GM18508 (cell line): Measurements from ENCODE around the gene PLA2G5.

ENCODE experiments used
- ATAC-seq: cut with Tn5 transposase; IDR thresholded peaks from one replicate; pipeline ENCODE4 v1.9.1; 2021; ENCODE audit warnings: moderate number of reproducible peaks; ENCODE audit not compliant: insufficient read depth, unreplicated experiment

PLA2G5 gene

DNA sequence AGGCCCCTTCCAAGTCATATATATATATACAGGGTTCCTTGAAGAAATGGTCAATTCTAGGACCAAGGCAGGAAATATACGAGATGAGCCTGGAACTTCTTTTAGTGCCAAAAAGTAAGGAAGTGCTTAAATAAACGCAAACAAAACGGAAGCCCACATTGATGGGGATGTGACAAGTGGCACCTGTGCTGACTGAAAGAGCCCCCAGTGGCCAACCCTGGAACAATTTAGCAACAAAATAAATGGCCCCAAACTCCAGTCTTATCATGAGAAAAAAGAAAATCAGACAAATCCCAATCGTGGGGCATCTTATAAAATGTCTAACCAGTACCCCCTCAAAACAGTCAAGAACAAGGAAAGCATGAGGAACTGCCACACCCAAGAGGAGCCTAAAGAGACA is 17.7 kb downstream of the PLA2G5 start:
- no peak for ATAC-seq

DNA sequence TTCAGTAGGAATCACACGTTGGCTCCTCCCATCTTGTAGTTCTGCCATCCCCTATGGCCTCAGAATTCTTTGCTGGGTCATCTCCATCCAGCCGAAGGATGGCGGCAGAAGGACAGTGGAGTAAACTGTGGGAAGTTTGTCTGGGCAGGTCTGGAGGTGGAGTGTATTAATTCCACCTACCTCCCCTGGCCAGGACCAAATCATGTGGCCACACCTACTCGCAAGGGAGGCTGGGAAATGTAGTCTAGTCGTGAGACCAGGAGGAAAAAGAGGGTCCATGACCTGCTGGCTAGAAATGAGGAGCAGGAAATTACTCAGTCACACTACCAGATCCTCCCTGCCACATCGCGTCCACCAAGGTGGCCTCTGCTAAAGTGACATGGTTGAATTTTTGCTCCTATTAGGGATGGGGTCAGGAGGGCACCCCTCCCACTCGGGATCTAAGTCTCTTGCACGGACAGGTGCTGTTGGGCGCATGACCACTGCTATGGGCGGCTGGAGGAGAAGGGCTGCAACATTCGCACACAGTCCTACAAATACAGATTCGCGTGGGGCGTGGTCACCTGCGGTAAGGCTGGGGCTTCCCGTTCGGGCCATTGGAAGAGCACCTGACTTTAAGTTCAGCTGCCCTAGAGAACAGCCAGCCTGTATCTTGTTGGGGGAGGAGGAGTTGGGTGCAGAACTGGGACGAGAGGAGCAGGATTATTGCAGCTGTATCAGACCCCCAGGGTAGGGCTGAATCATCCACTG is 19.5 kb downstream of the PLA2G5 start:
- no peak for ATAC-seq

GRCh38 chr1:20090119-20090518 is 20.1 kb downstream of the PLA2G5 start:
- no peak for ATAC-seq

DNA sequence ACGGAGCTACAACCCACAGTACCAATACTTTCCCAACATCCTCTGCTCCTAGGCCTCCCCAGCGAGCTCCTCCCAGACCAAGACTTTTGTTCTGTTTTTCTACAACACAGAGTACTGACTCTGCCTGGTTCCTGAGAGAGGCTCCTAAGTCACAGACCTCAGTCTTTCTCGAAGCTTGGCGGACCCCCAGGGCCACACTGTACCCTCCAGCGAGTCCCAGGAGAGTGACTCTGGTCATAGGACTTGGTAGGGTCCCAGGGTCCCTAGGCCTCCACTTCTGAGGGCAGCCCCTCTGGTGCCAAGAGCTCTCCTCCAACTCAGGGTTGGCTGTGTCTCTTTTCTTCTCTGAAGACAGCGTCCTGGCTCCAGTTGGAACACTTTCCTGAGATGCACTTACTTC is 20.6 kb downstream of the PLA2G5 start:
- ATAC-seq: no peak

GRCh38 chr1:20093303-20093702 is 23.3 kb downstream of the PLA2G5 start:
- no peak for ATAC-seq

DNA sequence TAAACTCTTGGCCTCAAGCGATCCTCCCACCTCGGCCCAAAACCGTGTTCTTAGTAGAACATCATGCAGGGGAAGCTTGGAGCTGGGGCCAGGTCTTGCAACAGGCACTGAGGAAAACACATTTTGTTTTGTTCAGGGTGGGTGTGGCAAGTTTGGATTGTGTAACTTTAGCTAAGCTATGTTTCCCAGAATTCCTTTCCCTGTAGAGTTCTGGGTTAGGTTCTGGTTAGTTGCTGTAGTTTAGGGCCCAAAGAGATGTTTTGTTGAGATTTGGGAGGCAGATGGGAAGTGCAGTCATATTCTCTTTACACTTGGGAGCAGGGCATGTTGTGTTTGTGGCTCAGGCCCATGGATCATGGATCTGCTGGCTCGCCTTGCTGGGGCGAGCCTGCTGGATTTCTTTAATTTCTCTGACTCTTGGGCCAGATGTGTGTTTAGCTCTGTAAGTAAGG is 24.0 kb downstream of the PLA2G5 start:
- no peak for ATAC-seq

DNA sequence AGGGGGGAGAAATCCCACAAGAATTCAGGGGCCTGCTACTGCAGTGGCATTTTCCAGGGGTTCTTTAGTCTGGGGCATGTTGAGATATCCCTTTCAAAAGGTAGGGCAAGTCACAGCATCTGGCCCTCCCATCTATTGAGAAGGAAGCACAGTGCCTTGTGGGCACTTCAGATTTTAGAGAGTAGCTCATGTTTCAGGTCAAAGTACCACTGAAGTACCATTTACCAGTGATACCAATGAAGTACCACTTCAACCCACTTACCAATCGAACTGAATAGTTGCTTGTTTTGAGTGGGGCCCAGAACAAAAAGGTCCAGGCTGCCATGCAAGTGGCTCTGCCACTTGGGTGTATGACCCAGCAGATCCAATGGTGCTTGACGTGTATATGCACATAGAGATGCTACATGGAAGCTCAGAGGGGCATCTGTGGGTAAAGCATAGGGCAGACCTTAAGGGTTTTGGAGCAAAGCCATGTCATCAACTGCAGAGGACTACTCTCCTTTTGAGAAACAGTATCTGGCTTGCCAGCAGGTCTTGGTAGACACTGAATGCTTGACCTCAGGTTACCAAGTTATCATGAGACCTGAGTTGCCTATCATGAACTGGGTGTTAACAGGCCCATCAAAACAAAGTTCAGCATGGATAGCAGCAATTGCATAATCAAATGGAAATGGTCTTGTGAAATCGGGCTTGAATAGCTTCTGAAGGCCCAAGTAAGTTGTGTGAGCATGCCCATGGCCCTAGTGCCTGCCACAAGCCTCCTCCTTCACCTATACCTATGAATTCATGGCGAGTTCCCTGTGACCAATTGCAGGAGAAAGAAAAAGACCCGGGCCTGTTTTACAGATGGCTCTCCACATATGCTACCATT is 25.8 kb downstream of the PLA2G5 start:
- no peak for ATAC-seq

DNA sequence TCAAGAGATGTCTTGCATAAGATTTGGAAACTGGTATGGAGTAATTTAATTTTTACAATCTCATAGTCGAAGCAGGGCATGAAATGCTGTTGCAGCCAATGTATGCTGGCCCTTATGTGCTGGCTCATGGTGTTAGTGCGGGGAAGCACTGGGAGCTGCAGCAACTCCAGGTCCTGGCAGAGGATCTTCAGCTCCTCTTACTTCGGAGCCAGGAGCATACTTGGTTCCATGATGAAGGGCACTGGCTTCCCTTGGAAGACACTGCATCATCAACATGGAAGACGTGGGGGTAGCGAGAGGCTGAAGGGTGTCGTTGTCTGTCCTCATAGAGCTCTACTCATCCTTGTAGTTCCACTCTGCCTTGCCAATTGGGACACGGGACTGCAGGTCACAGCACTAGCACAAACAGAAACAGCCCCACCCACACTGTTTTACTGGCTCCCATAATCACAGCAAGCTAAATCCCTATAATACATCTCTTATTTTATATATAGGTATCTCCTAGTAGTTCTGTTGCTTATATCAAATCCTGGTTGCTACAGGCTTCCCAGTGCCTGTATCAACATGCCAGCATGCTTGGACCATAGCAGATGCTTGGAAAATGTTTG is 26.9 kb downstream of the PLA2G5 start:
- no peak for ATAC-seq

GRCh38 chr1:20099533-20099932 is 29.5 kb downstream of the PLA2G5 start:
- ATAC-seq: no peak

GRCh38 chr1:20100632-20101355 is 30.8 kb downstream of the PLA2G5 start:
- ATAC-seq: no peak

DNA sequence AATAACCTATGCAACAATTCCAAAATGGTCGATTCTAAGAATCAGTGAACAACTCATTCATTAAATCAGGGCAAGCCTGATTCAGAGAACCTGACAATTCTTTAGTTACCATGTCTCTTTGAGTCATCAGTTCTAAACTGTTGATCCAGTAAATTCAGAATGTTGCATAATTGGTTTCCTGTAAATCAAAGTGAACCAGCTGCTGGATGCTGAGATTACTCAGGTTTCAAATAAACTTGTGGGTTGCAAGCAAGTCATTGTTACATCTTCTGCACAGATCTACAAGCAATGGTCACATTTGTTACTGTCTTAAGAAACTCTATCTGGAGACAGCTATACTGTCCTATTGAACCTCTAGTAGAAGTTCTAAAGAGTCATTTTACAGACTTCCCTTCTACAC is 32.9 kb downstream of the PLA2G5 start:
- ATAC-seq: no peak

DNA sequence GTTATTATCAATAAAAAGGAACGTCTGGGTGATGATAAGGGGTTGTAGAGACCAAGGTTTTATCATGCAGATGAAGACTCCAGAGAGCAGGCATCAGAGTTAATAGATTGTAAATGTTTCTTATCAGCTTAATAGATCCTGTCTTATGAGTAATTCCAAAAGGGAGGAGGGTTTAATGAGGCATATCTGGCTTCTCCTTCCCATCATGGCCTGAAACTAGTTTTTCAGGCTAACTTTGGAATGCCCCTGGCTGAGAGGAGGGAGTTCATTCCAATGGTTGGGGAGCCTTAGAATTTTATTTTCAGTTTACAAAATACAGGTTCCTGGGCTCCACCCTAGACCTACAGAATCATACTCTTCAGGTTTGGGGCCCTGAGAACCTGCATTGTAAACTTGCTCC is 35.9 kb downstream of the PLA2G5 start:
- no peak for ATAC-seq

DNA sequence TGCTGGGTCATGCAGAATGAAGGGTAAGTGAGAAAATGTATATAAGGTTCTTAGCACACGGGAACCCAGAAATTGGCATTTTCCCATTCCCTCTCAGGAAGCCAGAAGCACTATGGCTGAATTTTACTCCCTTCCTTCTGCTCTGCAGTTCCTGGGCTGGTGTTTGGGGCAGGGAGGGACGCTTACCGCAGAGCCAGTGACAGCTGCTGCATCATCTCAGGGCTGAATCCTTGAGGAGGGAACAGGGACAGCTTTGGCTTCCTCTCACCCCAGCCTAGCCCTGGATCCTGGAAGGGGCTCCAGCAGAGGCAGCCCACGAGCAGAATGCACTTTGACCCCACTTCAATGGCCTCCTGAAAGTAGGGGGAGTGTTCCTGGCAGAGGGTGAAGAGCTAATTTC is 37.4 kb downstream of the PLA2G5 start:
- ATAC-seq: no peak

DNA sequence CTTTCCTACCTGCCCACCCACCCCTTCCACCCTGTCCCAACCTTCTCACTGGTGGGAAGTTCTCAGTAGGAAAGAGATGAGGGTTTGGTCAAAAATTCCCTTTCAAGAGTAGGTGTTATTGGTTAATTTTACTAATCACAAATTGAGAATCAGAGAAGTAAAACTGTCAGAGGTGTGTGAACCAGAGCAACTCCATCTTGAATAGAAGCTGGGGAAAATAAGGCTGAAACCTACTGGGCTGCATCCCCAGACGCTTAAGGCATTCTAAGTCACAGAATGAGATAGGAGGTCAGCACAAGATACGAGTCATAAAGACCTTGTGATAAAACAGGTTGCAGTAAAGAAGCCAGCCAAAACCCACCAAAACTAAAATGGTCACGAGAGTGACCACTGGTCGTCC is 37.8 kb downstream of the PLA2G5 start:
- no peak for ATAC-seq

DNA sequence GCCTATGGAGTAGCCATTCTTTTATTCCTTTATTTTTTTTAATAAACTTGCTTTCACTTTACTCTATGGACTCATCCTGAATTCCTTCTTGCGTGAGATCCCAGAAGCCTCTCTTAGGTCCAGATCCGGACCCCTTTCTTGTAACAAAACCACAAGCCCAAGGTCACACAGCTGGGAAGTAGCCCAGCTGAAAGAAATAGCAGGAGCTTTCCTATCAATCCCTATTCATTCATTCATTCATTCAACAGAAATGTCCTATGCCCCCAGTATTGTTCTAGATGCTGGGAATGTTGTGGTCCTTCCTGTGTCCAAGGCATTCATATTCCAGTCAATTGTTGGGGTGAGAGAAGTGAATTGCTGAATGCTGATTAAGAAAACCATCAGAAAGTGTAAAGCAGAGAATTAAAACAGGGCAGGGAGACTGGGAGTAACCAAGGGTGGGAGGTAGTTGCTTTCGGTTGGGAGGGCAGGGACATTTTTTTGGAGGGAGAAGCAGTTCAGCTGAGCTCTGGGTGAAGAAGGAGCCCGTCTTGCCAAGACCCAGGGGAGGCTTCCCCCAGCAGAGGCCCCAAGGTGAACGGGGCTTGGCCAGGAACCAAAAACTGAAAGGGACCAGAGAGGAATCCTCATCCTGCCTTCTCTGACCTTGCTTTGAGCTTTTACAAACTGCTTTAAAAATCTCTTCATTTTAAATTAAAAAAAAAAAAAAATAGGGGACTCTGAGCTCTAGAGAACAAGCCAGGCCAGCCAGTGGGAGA is 38.6 kb downstream of the PLA2G5 start:
- ATAC-seq: no peak

DNA sequence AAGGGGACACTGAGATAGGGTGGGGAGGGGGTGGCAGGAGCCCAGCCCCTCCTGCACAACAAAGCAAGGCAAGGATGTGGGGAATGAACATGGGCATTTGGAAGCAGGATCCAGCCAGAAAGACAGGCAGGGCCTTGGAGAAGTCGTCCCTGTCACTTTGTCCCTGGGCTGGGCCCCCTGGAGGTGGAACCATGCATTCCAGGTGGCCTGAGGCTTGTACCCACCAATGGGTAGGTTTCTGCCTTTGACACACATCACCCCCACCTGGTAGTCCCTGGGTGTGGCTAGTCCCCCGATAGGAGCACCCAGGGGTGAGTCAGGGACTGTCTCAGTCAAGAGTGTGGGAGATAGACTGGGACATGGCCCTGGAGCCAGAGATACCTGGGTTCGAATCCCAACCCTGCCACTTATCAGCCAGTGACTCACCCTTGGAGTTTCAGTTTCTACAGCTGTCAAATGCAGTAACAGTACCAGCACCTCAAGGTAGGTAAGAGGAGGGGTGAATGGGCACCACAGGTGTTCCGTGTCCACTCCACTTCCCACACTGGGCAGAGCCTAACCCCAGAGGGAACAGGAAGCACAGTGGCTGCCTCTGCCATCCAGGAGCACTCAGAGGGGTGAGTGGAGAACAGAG is 39.3 kb downstream of the PLA2G5 start:
- no peak for ATAC-seq

DNA sequence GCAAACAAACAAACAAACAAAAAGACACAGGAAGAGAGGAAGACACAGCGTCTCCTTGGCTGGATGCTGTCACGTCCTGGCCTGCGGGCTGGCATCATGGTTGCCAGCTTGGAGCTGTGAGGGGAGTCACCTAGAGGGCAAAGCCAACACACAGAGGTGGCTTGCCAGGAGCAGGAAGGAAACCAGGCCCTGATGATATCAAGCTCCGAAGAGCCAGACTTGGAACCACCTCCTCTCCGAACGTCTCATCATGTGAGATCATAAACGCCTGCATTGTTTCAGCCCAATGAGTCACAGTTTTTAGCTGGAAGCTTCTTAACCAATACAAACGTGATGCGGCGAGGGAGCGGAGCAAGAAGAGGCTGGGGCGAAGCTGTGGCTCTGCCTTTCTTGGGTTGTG is 40.7 kb downstream of the PLA2G5 start:
- no peak for ATAC-seq

DNA sequence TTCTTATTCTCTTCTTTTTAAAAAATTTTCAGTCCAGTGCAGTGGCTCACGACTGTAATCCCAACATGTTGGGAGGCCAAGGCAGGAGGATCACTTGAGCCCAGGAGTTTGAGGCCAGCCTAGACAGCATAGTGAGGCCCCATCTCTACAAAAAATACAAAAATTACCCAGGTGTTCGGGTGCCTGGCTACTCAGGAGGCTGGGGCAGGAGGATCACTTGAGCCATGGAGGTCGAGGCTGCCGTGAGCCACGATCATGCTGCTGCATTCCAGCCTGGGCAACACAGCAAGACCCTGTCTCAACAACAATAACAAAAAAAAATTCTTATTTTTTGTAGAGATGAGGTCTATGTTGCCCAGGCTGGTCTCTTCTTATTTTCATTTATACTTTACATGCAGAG is 41.5 kb downstream of the PLA2G5 start:
- no peak for ATAC-seq

GRCh38 chr1:20112279-20113000 is 42.4 kb downstream of the PLA2G5 start:
- no peak for ATAC-seq
